HEK293 (cell line): ENCODE data around the gene C2CD3.

ENCODE experiments used
- CTCF ChIA-PET: fragments of 350-600 bp; formaldehyde crosslinking; extraction: SDS; loops from one replicate; lab custom pipeline; 2021; ENCODE audit warnings: antibody characterized with exemption; lab: Yijun Ruan, JAX
- POLR2A ChIA-PET: fragments of 300-600 bp; formaldehyde crosslinking; extraction: SDS; loops from one replicate; lab custom pipeline; 2020; ENCODE audit warnings: antibody characterized with exemption, inconsistent platforms; lab: Yijun Ruan, JAX
- H3K27ac ChIP-seq: fragments of 200-500 bp; sonication (Bioruptor generic); 2 replicates; pipeline ENCODE4 v1.5.1; 2014; ENCODE audit warnings: low read depth, low read length, control low read depth, inconsistent platforms; ENCODE audit errors: extremely low read depth
- H3K36me3 ChIP-seq, 2 experiments: fragments of 200-500 bp in 1 of 2; sonication (Bioruptor generic) in 1 of 2; 1 replicate in 1 of 2; 2 replicates in 1 of 2; pipeline ENCODE4 v1.5.1; 2014 to 2017; ENCODE audit warnings: inconsistent platforms in 2 of 2, low read length in 2 of 2; ENCODE audit not compliant: control insufficient read depth in 2 of 2, insufficient read depth in 1 of 2
- H3K4me1 ChIP-seq: fragments of 200-500 bp; sonication (Bioruptor generic); 2 replicates; pipeline ENCODE4 v1.5.1; 2014; ENCODE audit warnings: mild to moderate bottlenecking, low read length, inconsistent platforms; ENCODE audit not compliant: control insufficient read depth, insufficient read depth
- H3K4me3 ChIP-seq: 2 replicates; pipeline ENCODE4 v1.5.1; 2011; ENCODE audit warnings: low read depth, mild to moderate bottlenecking, control low read depth, low read length, moderate library complexity
- H3K9me3 ChIP-seq: fragments of 200-500 bp; sonication (Bioruptor generic); 2 replicates; pipeline ENCODE4 v1.5.1; 2014; ENCODE audit warnings: low read depth, low read length, inconsistent platforms; ENCODE audit not compliant: control insufficient read depth, insufficient read depth
- KLF10 ChIP-seq: fragments of 450-650 bp; IDR thresholded peaks from 2 replicates; pipeline ENCODE4 v1.5.1; 2018; ENCODE audit warnings: missing biosample characterization, mild to moderate bottlenecking, missing genetic modification characterization
- OSR2 ChIP-seq: fragments of 450-650 bp; formaldehyde crosslinking; IDR thresholded peaks from 2 replicates; pipeline ENCODE4 v1.5.1; 2016; ENCODE audit warnings: missing biosample characterization, missing genetic modification characterization
- PRDM6 ChIP-seq: fragments of 450-650 bp; formaldehyde crosslinking; IDR thresholded peaks from 2 replicates; pipeline ENCODE4 v1.5.1; 2017; ENCODE audit warnings: missing biosample characterization, missing genetic modification characterization
- ZBTB17 ChIP-seq: fragments of 450-650 bp; formaldehyde crosslinking; IDR thresholded peaks from 2 replicates; pipeline ENCODE4 v1.5.1; 2016; ENCODE audit warnings: missing biosample characterization, missing genetic modification characterization
- ZBTB20 ChIP-seq: fragments of 450-650 bp; formaldehyde crosslinking; IDR thresholded peaks from 2 replicates; pipeline ENCODE4 v1.5.1; 2016; ENCODE audit warnings: missing biosample characterization, missing genetic modification characterization
- ZNF155 ChIP-seq: fragments of 450-650 bp; formaldehyde crosslinking; IDR thresholded peaks from 2 replicates; pipeline ENCODE4 v1.5.1; 2016; ENCODE audit warnings: missing biosample characterization, missing genetic modification characterization
- ZNF157 ChIP-seq: fragments of 450-650 bp; formaldehyde crosslinking; IDR thresholded peaks from 2 replicates; pipeline ENCODE4 v1.5.1; 2016; ENCODE audit warnings: missing biosample characterization, missing genetic modification characterization
- ZNF19 ChIP-seq: fragments of 450-650 bp; formaldehyde crosslinking; IDR thresholded peaks from 2 replicates; pipeline ENCODE4; 2016; ENCODE audit warnings: missing biosample characterization, missing genetic modification characterization, low read depth
- ZNF202 ChIP-seq: fragments of 450-650 bp; formaldehyde crosslinking; IDR thresholded peaks from 2 replicates; pipeline ENCODE4 v1.5.1; 2016; ENCODE audit warnings: missing biosample characterization, missing genetic modification characterization, borderline replicate concordance
- ZNF311 ChIP-seq: fragments of 450-650 bp; formaldehyde crosslinking; IDR thresholded peaks from 2 replicates; pipeline ENCODE4 v1.5.1; 2017; ENCODE audit warnings: missing biosample characterization, missing genetic modification characterization, borderline replicate concordance
- ZNF416 ChIP-seq: fragments of 450-650 bp; formaldehyde crosslinking; IDR thresholded peaks from 2 replicates; pipeline ENCODE4 v1.5.1; 2016; ENCODE audit warnings: missing biosample characterization, missing genetic modification characterization
- ZNF423 ChIP-seq: fragments of 450-650 bp; formaldehyde crosslinking; IDR thresholded peaks from 2 replicates; pipeline ENCODE4 v1.5.1; 2016; ENCODE audit warnings: missing biosample characterization, missing genetic modification characterization
- ZNF501 ChIP-seq: fragments of 450-650 bp; formaldehyde crosslinking; IDR thresholded peaks from 2 replicates; pipeline ENCODE4 v1.5.1; 2016; ENCODE audit warnings: missing biosample characterization, missing genetic modification characterization
- ZNF510 ChIP-seq: fragments of 450-650 bp; formaldehyde crosslinking; IDR thresholded peaks from 2 replicates; pipeline ENCODE4 v1.5.1; 2018; ENCODE audit warnings: mild to moderate bottlenecking, missing genetic modification characterization, missing biosample characterization; ENCODE audit not compliant: insufficient replicate concordance
- ZNF560 ChIP-seq: fragments of 450-650 bp; formaldehyde crosslinking; IDR thresholded peaks from 2 replicates; pipeline ENCODE4 v1.5.1; 2017; ENCODE audit warnings: missing biosample characterization, missing genetic modification characterization, borderline replicate concordance
- ZNF623 ChIP-seq: fragments of 450-650 bp; formaldehyde crosslinking; IDR thresholded peaks from 2 replicates; pipeline ENCODE4 v1.5.1; 2016; ENCODE audit warnings: missing biosample characterization, missing genetic modification characterization
- ZNF658 ChIP-seq: fragments of 450-650 bp; formaldehyde crosslinking; IDR thresholded peaks from 2 replicates; pipeline ENCODE4; 2016; ENCODE audit warnings: missing biosample characterization, missing genetic modification characterization
- ZNF664 ChIP-seq: fragments of 450-650 bp; formaldehyde crosslinking; IDR thresholded peaks from 2 replicates; pipeline ENCODE4 v1.5.1; 2016; ENCODE audit warnings: missing biosample characterization, missing genetic modification characterization
- ZNF670 ChIP-seq: fragments of 450-650 bp; formaldehyde crosslinking; IDR thresholded peaks from 2 replicates; pipeline ENCODE4 v1.5.1; 2016; ENCODE audit warnings: missing biosample characterization, missing genetic modification characterization, low read depth
- ZNF747 ChIP-seq: fragments of 450-650 bp; formaldehyde crosslinking; IDR thresholded peaks from 2 replicates; pipeline ENCODE4 v1.5.1; 2016; ENCODE audit warnings: missing biosample characterization, missing genetic modification characterization
- ZSCAN4 ChIP-seq: fragments of 450-650 bp; formaldehyde crosslinking; IDR thresholded peaks from 2 replicates; pipeline ENCODE4 v1.5.1; 2017; ENCODE audit warnings: missing biosample characterization, missing genetic modification characterization

Gene C2CD3

GRCh38 chr11:73981051-73981805 is 189.6 kb downstream of the C2CD3 start (continued):
- no peak for TF ChIP-seq PRDM6 (tag by site-specific recombination)
- no peak for TF ChIP-seq ZNF658 (tag by site-specific recombination)
- TF ChIP-seq ZNF202 (tag by site-specific recombination) = no peak
- no peak for TF ChIP-seq KLF10
- no peak; the same call in 1 of the 2 replicates for TF ChIP-seq ZSCAN4

- Histone ChIP-seq H3K36me3 (peaks cover 0 to 62% of the 10 kb centered on the region in 2 experiments; a peak in 1 of 3 replicates), H3K4me1 (peaks cover 3% of the 10 kb centered on the region; the same call in 1 of the 2 replicates), H3K27ac (no peak overlapping the region), H3K9me3 (no peaks in the 10 kb centered on the region), H3K4me3 (no peak overlapping the region)
- POLR2A ChIA-PET = interaction anchor here (0.6 to 2.1 kb wide), 3 partner anchors 10 to 513 kb away, joined by 3 to 12 read pairs (median 3); partner anchors contain the start of gene LIPT2
- CTCF ChIA-PET = interaction anchor here (0.6 to 3.5 kb wide), 3 partner anchors 10 to 196 kb away, joined by 3 to 9 read pairs (median 4); no protein-coding TSS in a partner anchor
- no peak for TF ChIP-seq OSR2
- TF ChIP-seq ZBTB20 (tag by site-specific recombination) = peak; percentile 72
Measured at GRCh38 chr11:73980001-73980961, 190.5 kb downstream of the C2CD3 start.

GRCh38 chr11:73978576-73979086 is 192.2 kb downstream of the C2CD3 start:
- H3K4me1 ChIP-seq = peaks cover 3% of the 10 kb centered on the region; the same call in 1 of the 2 replicates
- TF ChIP-seq ZNF510 = no peak
- no peak for TF ChIP-seq ZNF623 (tag by site-specific recombination)
- no peak for TF ChIP-seq ZNF311 (tag by site-specific recombination)
- no peak for TF ChIP-seq ZNF670 (tag by site-specific recombination)
- no peaks in the 10 kb centered on the region for H3K9me3 ChIP-seq
- ChIA-PET CTCF (interaction anchor here (3.5 kb wide), 1 partner anchor 15 kb away, joined by 9 read pairs; no protein-coding TSS in a partner anchor), POLR2A (no interaction called here)
- H3K4me3 ChIP-seq = no peak overlapping the region
- no peak overlapping the region for H3K27ac ChIP-seq
- H3K36me3 ChIP-seq = peaks cover 0 to 77% of the 10 kb centered on the region in 2 experiments; a peak in 1 of 3 replicates

GRCh38 chr11:73977856-73978519 is 192.8 kb downstream of the C2CD3 start:
- Histone ChIP-seq H3K4me1 (peaks cover 3% of the 10 kb centered on the region; the same call in 1 of the 2 replicates), H3K4me3 (no peak overlapping the region), H3K27ac (no peak overlapping the region), H3K36me3 (peaks cover 0 to 77% of the 10 kb centered on the region in 2 experiments; a peak in 1 of 3 replicates), H3K9me3 (no peaks in the 10 kb centered on the region)
- POLR2A ChIA-PET = no interaction called here
- TF ChIP-seq ZNF416 (tag by site-specific recombination) (no peak), ZNF501 (no peak), ZNF423 (tag by site-specific recombination) (no peak), ZBTB17 (tag by site-specific recombination) (no peak), ZNF157 (tag by site-specific recombination) (no peak), ZNF664 (tag by site-specific recombination) (no peak), ZNF560 (no peak), ZNF155 (tag by site-specific recombination) (no peak), ZNF747 (tag by site-specific recombination) (no peak), ZNF19 (tag by site-specific recombination) (no peak)
- CTCF ChIA-PET = no interaction called here
